GM23248 (cell line): ENCODE results near the gene PLA2G2F.

ENCODE experiments used
- EZH2 ChIP-seq: fragments of 200-600 bp; sonication (generic); IDR thresholded peaks from 2 replicates; pipeline ENCODE4 v1.6.1; 2018; ENCODE audit warnings: antibody characterized with exemption, mild to moderate bottlenecking; ENCODE audit not compliant: insufficient read depth, poor library complexity, severe bottlenecking
- EZH2phosphoT487 ChIP-seq: fragments of 200-600 bp; sonication (generic); IDR thresholded peaks from 2 replicates; pipeline ENCODE4 v1.6.1; 2018; ENCODE audit warnings: antibody characterized with exemption, moderate library complexity, mild to moderate bottlenecking, low read depth; ENCODE audit not compliant: insufficient read depth

DNA sequence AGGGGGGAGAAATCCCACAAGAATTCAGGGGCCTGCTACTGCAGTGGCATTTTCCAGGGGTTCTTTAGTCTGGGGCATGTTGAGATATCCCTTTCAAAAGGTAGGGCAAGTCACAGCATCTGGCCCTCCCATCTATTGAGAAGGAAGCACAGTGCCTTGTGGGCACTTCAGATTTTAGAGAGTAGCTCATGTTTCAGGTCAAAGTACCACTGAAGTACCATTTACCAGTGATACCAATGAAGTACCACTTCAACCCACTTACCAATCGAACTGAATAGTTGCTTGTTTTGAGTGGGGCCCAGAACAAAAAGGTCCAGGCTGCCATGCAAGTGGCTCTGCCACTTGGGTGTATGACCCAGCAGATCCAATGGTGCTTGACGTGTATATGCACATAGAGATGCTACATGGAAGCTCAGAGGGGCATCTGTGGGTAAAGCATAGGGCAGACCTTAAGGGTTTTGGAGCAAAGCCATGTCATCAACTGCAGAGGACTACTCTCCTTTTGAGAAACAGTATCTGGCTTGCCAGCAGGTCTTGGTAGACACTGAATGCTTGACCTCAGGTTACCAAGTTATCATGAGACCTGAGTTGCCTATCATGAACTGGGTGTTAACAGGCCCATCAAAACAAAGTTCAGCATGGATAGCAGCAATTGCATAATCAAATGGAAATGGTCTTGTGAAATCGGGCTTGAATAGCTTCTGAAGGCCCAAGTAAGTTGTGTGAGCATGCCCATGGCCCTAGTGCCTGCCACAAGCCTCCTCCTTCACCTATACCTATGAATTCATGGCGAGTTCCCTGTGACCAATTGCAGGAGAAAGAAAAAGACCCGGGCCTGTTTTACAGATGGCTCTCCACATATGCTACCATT lies 43.3 kb upstream of the PLA2G2F start:
- TF ChIP-seq EZH2 (no peak), EZH2phosphoT487 (no peak)
